Globus pallidus (tissue), 1 donor: Measurements from ENCODE around the gene LGALS1.

Experiments used
- DNase-seq: peaks from one replicate; pipeline ENCODE4 v3.0.0-alpha.2; 2015; ENCODE audit warnings: low spot score

LGALS1 gene

DNA sequence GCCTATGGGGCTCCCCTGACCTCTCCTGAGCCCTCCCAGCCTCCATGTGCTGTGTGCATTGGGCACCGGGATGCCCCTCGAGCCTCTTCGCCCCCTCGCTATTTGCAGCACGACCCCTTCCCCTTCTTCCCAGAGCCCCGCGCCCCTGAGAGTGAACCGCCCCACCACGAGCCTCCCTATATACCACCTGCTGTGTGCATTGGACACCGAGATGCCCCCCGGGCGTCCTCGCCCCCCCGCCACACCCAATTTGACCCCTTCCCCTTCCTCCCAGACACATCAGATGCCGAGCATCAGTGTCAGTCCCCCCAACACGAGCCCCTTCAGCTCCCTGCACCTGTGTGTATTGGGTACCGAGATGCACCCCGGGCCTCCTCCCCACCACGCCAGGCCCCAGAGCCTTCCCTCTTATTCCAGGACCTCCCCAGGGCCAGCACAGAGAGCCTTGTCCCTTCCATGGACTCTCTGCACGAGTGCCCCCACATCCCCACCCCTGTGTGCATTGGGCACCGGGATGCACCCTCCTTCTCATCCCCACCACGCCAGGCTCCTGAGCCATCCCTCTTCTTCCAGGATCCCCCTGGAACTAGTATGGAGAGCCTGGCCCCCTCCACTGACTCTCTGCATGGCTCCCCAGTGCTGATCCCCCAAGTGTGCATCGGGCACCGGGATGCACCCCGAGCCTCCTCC, 50.3 kb downstream of the LGALS1 start:
- no peak for DNase-seq

DNA sequence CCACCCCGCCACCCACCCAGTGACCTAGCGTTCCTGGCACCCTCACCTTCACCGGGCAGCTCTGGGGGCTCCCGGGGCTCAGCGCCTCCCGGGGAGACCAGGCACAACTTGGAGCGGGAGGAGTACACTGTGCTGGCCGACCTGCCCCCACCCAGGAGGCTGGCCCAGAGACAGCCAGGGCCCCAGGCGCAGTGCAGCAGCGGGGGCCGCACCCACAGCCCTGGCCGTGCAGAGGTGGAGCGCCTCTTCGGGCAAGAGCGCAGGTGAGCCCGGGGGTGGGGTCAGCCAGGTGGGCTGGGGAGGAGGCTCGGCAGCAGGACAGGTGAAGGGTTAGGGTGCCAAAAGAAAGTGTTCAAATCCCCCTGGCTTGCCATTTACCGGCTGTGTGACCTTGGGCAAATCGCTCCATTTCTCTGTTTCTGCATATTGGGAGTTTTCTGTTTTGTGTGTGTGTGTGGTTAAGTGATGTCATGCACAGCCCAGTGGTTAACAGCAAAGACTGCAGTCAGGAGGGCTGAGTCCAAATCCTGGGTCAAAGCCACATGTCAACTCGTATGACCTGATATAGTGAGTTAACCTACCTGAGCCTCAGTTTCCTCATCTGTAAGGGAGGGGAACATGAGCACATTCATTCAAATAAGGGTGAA, 50.9 kb downstream of the LGALS1 start:
- no peak for DNase-seq

DNA sequence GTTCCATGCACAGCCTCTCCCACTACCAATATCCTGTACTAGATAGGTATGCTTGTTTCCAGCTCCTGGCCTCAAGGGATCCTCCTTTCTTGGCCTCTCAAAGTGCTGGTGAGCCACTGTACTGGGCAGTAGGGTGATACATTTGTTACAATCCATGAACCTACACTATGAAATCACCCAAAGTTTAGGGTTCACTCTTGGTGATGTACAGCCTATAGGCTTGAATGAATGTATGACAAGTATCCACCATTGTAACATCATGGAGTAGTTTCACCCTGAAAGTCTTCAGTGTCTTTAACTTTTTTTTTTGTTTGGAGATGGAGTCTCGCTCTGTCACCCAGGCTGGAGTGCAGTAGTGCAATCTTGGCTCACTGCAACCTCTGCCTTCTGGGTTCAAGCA, 53.2 kb downstream of the LGALS1 start:
- DNase-seq = no peak
